HepG2 (cell line): ENCODE measurements around the gene RAPH1. TPM values are rescaled to one million over a fixed set of nuclear protein-coding genes. Genes with fewer than 3 reads are reported as not detected.

ENCODE experiments used
- ATAC-seq: fragments of 200-7000 bp; cut with Tn5 transposase; 3 replicates; pipeline ENCODE4 v1.9.1; 2020; ENCODE audit warnings: mild to moderate bottlenecking, moderate library complexity
- BruUV-seq: library from RNA; stranded (reverse); fragments of 400-500 nt; replicated peaks from 2 replicates; lab custom pipeline; 2021; lab: Mats Ljungman, UMichigan
- CTCF ChIA-PET: fragments of 300-600 bp; formaldehyde crosslinking; extraction: SDS; loops from one replicate; lab custom pipeline; 2021; ENCODE audit warnings: low total read pairs, inconsistent platforms, low intra/inter-chr PET ratio; lab: Yijun Ruan, JAX
- POLR2A ChIA-PET: fragments of 350-600 bp; sonication (Branson Sonifier 250); formaldehyde crosslinking; loops from one replicate; lab custom pipeline; 2020; ENCODE audit warnings: antibody characterized with exemption, inconsistent platforms; lab: Yijun Ruan, JAX
- DNase-seq: peaks from one replicate; pipeline ENCODE4 v3.0.0-alpha.2; 2015; ENCODE audit warnings: low spot score
- FAIRE-seq: peaks from 3 replicates; lab custom pipeline; 2011; peaks lifted over from hg19 to GRCh38; lab: Jason Lieb, UNC
- H2AFZ ChIP-seq: one replicate; pipeline ENCODE4 v1.6.1; 2011; ENCODE audit warnings: low read length, inconsistent platforms
- H3K27ac ChIP-seq: fragments of 300-600 bp; 3 replicates; pipeline ENCODE4 v1.8.0; 2011; ENCODE audit warnings: mixed run types, mild to moderate bottlenecking, mixed read lengths, low read length, inconsistent platforms; ENCODE audit not compliant: insufficient read depth; ENCODE audit errors: extremely low read length
- H3K27me3 ChIP-seq, 2 experiments: fragments of 200-600 bp in 1 of 2; 2 replicates in 1 of 2; 3 replicates in 1 of 2; pipeline versions ENCODE4 v1.6.0 to v1.8.0; 2011; ENCODE audit warnings: low read length in 2 of 2, mild to moderate bottlenecking in 2 of 2, moderate library complexity in 2 of 2, inconsistent platforms in 1 of 2; ENCODE audit not compliant: insufficient read depth in 2 of 2, control insufficient read depth in 1 of 2
- H3K36me3 ChIP-seq, 2 experiments: fragments of 200-600 bp in 1 of 2; replicated peaks in 1 of 2; 2 replicates in 1 of 2; 3 replicates in 1 of 2; pipeline versions ENCODE4 v1.5.1 to v1.8.0; 2011; ENCODE audit warnings: low read length in 2 of 2, inconsistent platforms in 1 of 2; ENCODE audit not compliant: insufficient read depth in 2 of 2, control insufficient read depth in 1 of 2
- H3K4me1 ChIP-seq: 2 replicates; pipeline ENCODE4 v1.5.1; 2012; ENCODE audit warnings: low read length, inconsistent platforms; ENCODE audit not compliant: insufficient read depth
- H3K4me2 ChIP-seq: 2 replicates; pipeline ENCODE4 v1.6.0; 2011; ENCODE audit warnings: low read depth, low read length, inconsistent platforms
- H3K4me3 ChIP-seq, 3 experiments: fragments of 200-600 bp in 1 of 3; sonication (generic), shearing (Covaris generic) in 1 of 3; replicated peaks in 1 of 3; 2 replicates each; pipeline ENCODE4 v1.5.1; 2011 to 2016; ENCODE audit warnings: low read length in 3 of 3, inconsistent platforms in 2 of 3, low read depth in 2 of 3, mild to moderate bottlenecking in 2 of 3, control low read depth in 1 of 3, mixed read lengths in 1 of 3; ENCODE audit not compliant: insufficient read depth in 1 of 3
- H3K79me2 ChIP-seq: one replicate; pipeline ENCODE4 v1.6.1; 2011; ENCODE audit warnings: low read length, inconsistent platforms; ENCODE audit not compliant: insufficient read depth
- H3K9ac ChIP-seq: 2 replicates; pipeline ENCODE4 v1.6.0; 2011; ENCODE audit warnings: mild to moderate bottlenecking, low read depth, low read length, inconsistent platforms; ENCODE audit not compliant: insufficient read depth
- H3K9me3 ChIP-seq: 2 replicates; pipeline ENCODE4 v1.5.1; 2012; ENCODE audit warnings: mild to moderate bottlenecking, low read length
- H4K20me1 ChIP-seq: 2 replicates; pipeline ENCODE4 v1.6.0; 2011; ENCODE audit warnings: inconsistent platforms, mild to moderate bottlenecking, low read length, moderate library complexity; ENCODE audit not compliant: insufficient read depth
- BCL3 ChIP-seq: sonication (generic); formaldehyde crosslinking; IDR thresholded peaks from 2 replicates; pipeline ENCODE4 v1.5.1; 2020; ENCODE audit warnings: mild to moderate bottlenecking, missing genetic modification reagents, moderate library complexity
- DDIT3 ChIP-seq: sonication (generic); formaldehyde crosslinking; IDR thresholded peaks from 2 replicates; pipeline ENCODE4 v1.4.0; 2020; ENCODE audit warnings: mild to moderate bottlenecking, missing genetic modification reagents
- EP300 ChIP-seq, 3 experiments: sonication (generic) in 1 of 3; formaldehyde crosslinking in 1 of 3; IDR thresholded peaks; 2 replicates each; pipeline versions ENCODE4 v1.5.1 to v1.6.1; 2011 to 2020; ENCODE audit warnings: low read depth in 2 of 3, low read length in 2 of 3, borderline replicate concordance in 1 of 3, improper control_type of control experiment in 1 of 3, mild to moderate bottlenecking in 1 of 3, missing genetic modification reagents in 1 of 3, moderate library complexity in 1 of 3
- ETV5 ChIP-seq: IDR thresholded peaks from 2 replicates; pipeline ENCODE4 v1.6.1; 2018; ENCODE audit warnings: missing biosample characterization, missing genetic modification reagents, inconsistent platforms, borderline replicate concordance
- HDAC2 ChIP-seq: sonication (generic); formaldehyde crosslinking; IDR thresholded peaks from 2 replicates; pipeline ENCODE4 v1.4.0; 2020; ENCODE audit warnings: missing genetic modification reagents
- HNF1A ChIP-seq, 2 experiments: sonication (generic) in 1 of 2; formaldehyde crosslinking in 1 of 2; IDR thresholded peaks; 2 replicates each; pipeline versions ENCODE4 v1.4.0 to v1.6.1; 2016 to 2020; ENCODE audit warnings: borderline replicate concordance in 1 of 2, low read depth in 1 of 2, mild to moderate bottlenecking in 1 of 2, missing genetic modification reagents in 1 of 2
- PAXIP1 ChIP-seq: sonication (generic); formaldehyde crosslinking; conservative IDR thresholded peaks from 2 replicates; pipeline ENCODE4 v1.4.0; 2020; ENCODE audit warnings: mild to moderate bottlenecking, missing genetic modification reagents, moderate library complexity
- SRF ChIP-seq: IDR thresholded peaks from 2 replicates; pipeline ENCODE4 v1.6.1; 2011; ENCODE audit warnings: mild to moderate bottlenecking, low read depth, low read length, moderate library complexity
- ZBTB33 ChIP-seq: sonication (generic); formaldehyde crosslinking; IDR thresholded peaks from 2 replicates; pipeline ENCODE4 v1.4.0; 2020; ENCODE audit warnings: missing genetic modification reagents
- ZNF17 ChIP-seq: sonication (generic); formaldehyde crosslinking; IDR thresholded peaks from 2 replicates; pipeline ENCODE4 v1.5.0; 2020; ENCODE audit warnings: mild to moderate bottlenecking, missing genetic modification reagents
- ZNF256 ChIP-seq: sonication (generic); formaldehyde crosslinking; conservative IDR thresholded peaks from 2 replicates; pipeline ENCODE4 v1.4.0; 2020; ENCODE audit warnings: missing genetic modification reagents
- ZNF629 ChIP-seq: sonication (generic); formaldehyde crosslinking; conservative IDR thresholded peaks from 2 replicates; pipeline ENCODE4 v1.5.0; 2020; ENCODE audit warnings: missing genetic modification reagents
- WGBS: methylation state at CpG from one replicate; pipeline ENCODE4 v1.1.6; 2017; ENCODE audit warnings: low lambda C conversion rate; 5-methylcytosine and 5-hydroxymethylcytosine counted together
- in situ Hi-C: cut with HindIII; loops from 2 replicates; pipeline ENCODE4 v1.10.0; 2017; ENCODE audit warnings: low pct_unique_long_range_greater_than_20kb; ENCODE audit not compliant: extremely low pct_ligation_motif_present
- intact Hi-C: fragments of 100-400 bp; cut with micrococcal nuclease; formaldehyde crosslinking; loops from one replicate; pipeline ENCODE4 v1.10.0; 2022; ENCODE audit not compliant: unreplicated experiment
- polyA plus RNA-seq, 8 experiments: library from polyadenylated mRNA; depleted of rRNA in 3 of 8; stranded (reverse) in 7 of 8; unstranded in 1 of 8; fragments of >200 nt; fragmentation: Illumina TruSeq in 4 of 8; extraction: Trizol in 4 of 8; gene quantifications; 2 replicates each; pipeline versions ENCODE4 v1.2.1 to v1.2.3, GENCODE V29; 2011 to 2016; ENCODE audit warnings: low read depth in 4 of 8, missing spikeins in 1 of 8, mixed read lengths in 1 of 8; ENCODE audit not compliant: insufficient read depth in 1 of 8
- total RNA-seq, 5 experiments: library from RNA; depleted of rRNA; stranded (reverse); fragments of >200 nt; fragmentation: Illumina TruSeq; extraction: Trizol; gene quantifications; 2 replicates each; pipeline ENCODE4 v1.2.3, GENCODE V29; 2016; ENCODE audit warnings: low read depth in 1 of 5

The RAPH1 gene
- total and polyA plus RNA-seq, 2 of the 13 experiments (the other 11 are each of a cell fraction or from before 2014, with no cell fraction given) = 5.3 to 6.7 TPM

GRCh38 chr2:203584784-203585183 lies 49.7 kb upstream of the RAPH1 start:
- POLR2A ChIA-PET = interaction anchor here (0.7 to 1.1 kb wide), 3 partner anchors 49 to 229 kb away, joined by 3 read pairs; partner anchors contain the start of gene RAPH1
- 0% methylated on average over 1 of the region's 1 CpG for WGBS
- no peaks in the 10 kb centered on the region for H3K9me3 ChIP-seq
- H3K27me3 ChIP-seq = no peaks in the 10 kb centered on the region
- CTCF ChIA-PET = no interaction called here
- no TSS peak for BruUV-seq
- no peak overlapping the region for H3K27ac ChIP-seq
- in situ Hi-C loops = no loop called here
- no peak overlapping the region for H2AFZ ChIP-seq
- H3K4me1 ChIP-seq = peaks cover 35% of the 10 kb centered on the region
- FAIRE-seq (no peak), DNase-seq (peak; percentile 15), ATAC-seq (peak; percentile 55)
- no peak overlapping the region for H3K9ac ChIP-seq
- no peaks in the 10 kb centered on the region for H3K36me3 ChIP-seq
- no peaks in the 10 kb centered on the region for H3K79me2 ChIP-seq
- H4K20me1 ChIP-seq = no peaks in the 10 kb centered on the region
- intact Hi-C loops = no loop called here
- H3K4me2 ChIP-seq = no peak overlapping the region
- no peak overlapping the region for H3K4me3 ChIP-seq
- no peak for TF ChIP-seq ZNF17 (CRISPR knock-in tag)
- TF ChIP-seq ETV5 = no peak
- TF ChIP-seq HNF1A (IDR thresholded peaks at IDR 0.05; ENCODE audit: low read depth) = no peak
- no peak for TF ChIP-seq HNF1A (CRISPR knock-in tag; IDR thresholded peaks at IDR 0.05; ENCODE audit: borderline replicate concordance)
- TF ChIP-seq SRF = peak; percentile 50; the same call in 1 of the 2 replicates
- no peak for TF ChIP-seq ZNF256
- TF ChIP-seq ZNF629 (CRISPR knock-in tag) = no peak
- no peak for TF ChIP-seq ZBTB33
- TF ChIP-seq PAXIP1 (CRISPR knock-in tag) = no peak
- TF ChIP-seq DDIT3 = no peak
- no peak for TF ChIP-seq BCL3 (CRISPR knock-in tag)
- no peak for TF ChIP-seq HDAC2 (CRISPR knock-in tag)
- TF ChIP-seq EP300 (IDR thresholded peaks at IDR 0.05; ENCODE audit: low read depth in 2 of 2, low read length in 2 of 2) = peak in 1 of 2 experiments; percentile 16; a peak in 1 of 4 replicates
- TF ChIP-seq EP300 (CRISPR knock-in tag; IDR thresholded peaks at IDR 0.05; ENCODE audit: borderline replicate concordance) = no peak
